ENCODE measurements around the gene CARMIL1. TPM values are rescaled to one million over a fixed set of nuclear protein-coding genes. Genes with fewer than 3 reads are reported as not detected.

The CARMIL1 gene
- total and polyA plus RNA-seq, 12 donors: 9.2 to 36.2 (median 14.5) TPM

DNA sequence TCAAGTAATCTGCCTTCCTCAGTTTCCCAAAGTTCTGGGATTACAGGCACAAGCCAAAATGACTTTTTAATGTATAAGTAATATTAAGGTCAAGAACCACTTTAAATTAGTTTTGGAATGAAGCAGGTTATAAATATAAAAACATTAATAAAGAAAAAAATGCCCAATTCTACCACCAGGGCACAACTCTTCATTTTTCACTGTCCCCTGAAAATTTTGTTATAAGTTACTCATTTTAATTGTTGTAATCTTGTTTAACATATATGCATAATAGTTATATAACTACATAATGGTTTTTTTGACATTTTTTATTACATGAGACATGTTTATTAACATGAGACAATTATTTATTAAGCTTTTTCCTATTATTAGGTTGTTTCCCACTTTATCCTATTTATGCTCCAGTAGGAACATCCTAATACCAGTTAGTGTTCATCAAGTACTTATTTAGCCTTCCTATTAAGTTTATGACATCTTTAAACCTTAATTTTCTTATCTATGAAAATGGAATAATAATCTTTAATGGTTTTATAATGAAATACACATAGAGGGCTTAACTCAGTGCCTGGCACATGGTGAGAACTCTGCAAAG lies 190.7 kb downstream of the CARMIL1 start:
- DNase-seq: no peak
- no peak overlapping the region for H3K27ac ChIP-seq
- intact Hi-C loops (cut with DNase I): no loop called here
- H3K4me3 ChIP-seq: no peak overlapping the region
- H3K27me3 ChIP-seq: no peaks in the 10 kb centered on the region
- no peaks in the 10 kb centered on the region for H3K36me3 ChIP-seq (replicated peaks in 1 of 2)
- TF ChIP-seq POLR2A (IDR thresholded peaks at IDR 0.05): no peak
- TF ChIP-seq, protein P1, sequence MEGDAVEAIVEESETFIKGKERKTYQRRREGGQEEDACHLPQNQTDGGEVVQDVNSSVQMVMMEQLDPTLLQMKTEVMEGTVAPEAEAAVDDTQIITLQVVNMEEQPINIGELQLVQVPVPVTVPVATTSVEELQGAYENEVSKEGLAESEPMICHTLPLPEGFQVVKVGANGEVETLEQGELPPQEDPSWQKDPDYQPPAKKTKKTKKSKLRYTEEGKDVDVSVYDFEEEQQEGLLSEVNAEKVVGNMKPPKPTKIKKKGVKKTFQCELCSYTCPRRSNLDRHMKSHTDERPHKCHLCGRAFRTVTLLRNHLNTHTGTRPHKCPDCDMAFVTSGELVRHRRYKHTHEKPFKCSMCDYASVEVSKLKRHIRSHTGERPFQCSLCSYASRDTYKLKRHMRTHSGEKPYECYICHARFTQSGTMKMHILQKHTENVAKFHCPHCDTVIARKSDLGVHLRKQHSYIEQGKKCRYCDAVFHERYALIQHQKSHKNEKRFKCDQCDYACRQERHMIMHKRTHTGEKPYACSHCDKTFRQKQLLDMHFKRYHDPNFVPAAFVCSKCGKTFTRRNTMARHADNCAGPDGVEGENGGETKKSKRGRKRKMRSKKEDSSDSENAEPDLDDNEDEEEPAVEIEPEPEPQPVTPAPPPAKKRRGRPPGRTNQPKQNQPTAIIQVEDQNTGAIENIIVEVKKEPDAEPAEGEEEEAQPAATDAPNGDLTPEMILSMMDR (IDR thresholded peaks at IDR 0.05): peak in 1 of 6 experiments; percentile 23
- H3K9me3 ChIP-seq (replicated peaks in 1 of 3): no peaks in the 10 kb centered on the region
- H3K4me1 ChIP-seq (replicated peaks in 1 of 2): peaks cover 0 to 5% of the 10 kb centered on the region in 2 donors

DNA sequence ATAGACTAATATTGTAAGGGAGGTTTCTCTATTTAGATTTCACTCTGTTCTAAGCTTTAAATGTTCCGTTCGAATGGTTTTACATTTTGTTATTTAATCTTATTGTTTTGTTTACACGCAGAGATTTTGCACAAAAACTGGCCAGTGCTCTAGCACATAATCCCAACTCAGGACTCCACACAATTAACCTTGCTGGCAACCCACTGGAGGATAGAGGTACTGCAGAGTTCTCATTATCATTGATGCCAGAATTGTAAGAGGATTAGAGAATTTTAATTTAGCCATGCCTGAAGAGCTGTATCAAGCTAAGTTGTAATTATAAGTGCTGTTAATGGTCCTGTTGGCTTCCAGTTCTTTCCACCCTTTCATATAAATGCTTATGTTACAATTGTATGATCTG lies 193.1 kb downstream of the CARMIL1 start:
- no peak for DNase-seq
- intact Hi-C loops (cut with DNase I): no loop called here
- TF ChIP-seq, protein P1 (IDR thresholded peaks at IDR 0.05): peak in 5 of 6 experiments; percentile 13 to 33 (median 19)
- no peak for TF ChIP-seq POLR2A (IDR thresholded peaks at IDR 0.05)
- Histone ChIP-seq H3K27me3 (no peaks in the 10 kb centered on the region), H3K4me1 (replicated peaks in 1 of 2) (peaks cover 0 to 21% of the 10 kb centered on the region in 2 donors), H3K27ac (no peak overlapping the region), H3K9me3 (replicated peaks in 1 of 3) (no peaks in the 10 kb centered on the region), H3K4me3 (no peak overlapping the region), H3K36me3 (replicated peaks in 1 of 2) (no peaks in the 10 kb centered on the region)
- WGBS, 4 donors: 94 to 97% (median 95%) methylated on average over 3 of the region's 3 CpGs

GRCh38 chr6:25472906-25473305 lies 193.7 kb downstream of the CARMIL1 start:
- no peak for DNase-seq
- TF ChIP-seq, protein P1 (IDR thresholded peaks at IDR 0.05): no peak
- no peak for TF ChIP-seq POLR2A (IDR thresholded peaks at IDR 0.05)
- Histone ChIP-seq H3K9me3 (replicated peaks in 1 of 3) (no peaks in the 10 kb centered on the region), H3K4me1 (replicated peaks in 1 of 2) (peaks cover 0 to 23% of the 10 kb centered on the region in 2 donors), H3K27ac (no peak overlapping the region), H3K36me3 (replicated peaks in 1 of 2) (no peaks in the 10 kb centered on the region), H3K27me3 (no peaks in the 10 kb centered on the region), H3K4me3 (no peak overlapping the region)
- 73 to 85% (median 80%) methylated on average over 3 of the region's 3 CpGs for WGBS, 4 donors
- intact Hi-C loops (cut with DNase I): no loop called here

- TF ChIP-seq, protein P1 (IDR thresholded peaks at IDR 0.05): no peak
- TF ChIP-seq POLR2A (IDR thresholded peaks at IDR 0.05): no peak
- H3K4me1 ChIP-seq (replicated peaks in 1 of 2): peaks cover 0 to 23% of the 10 kb centered on the region in 2 donors
- intact Hi-C loops (cut with DNase I): no loop called here
- no peaks in the 10 kb centered on the region for H3K9me3 ChIP-seq (replicated peaks in 1 of 3)
- no peak for DNase-seq
- no peaks in the 10 kb centered on the region for H3K36me3 ChIP-seq (replicated peaks in 1 of 2)
- 83 to 93% (median 89%) methylated on average over 3 of the region's 3 CpGs for WGBS, 4 donors
- H3K4me3 ChIP-seq: no peak overlapping the region
- H3K27me3 ChIP-seq: no peaks in the 10 kb centered on the region
- H3K27ac ChIP-seq: no peak overlapping the region
Observed at GRCh38 chr6:25473447-25473846, 194.3 kb downstream of the CARMIL1 start.
